GM23248 (cell line): Measurements from ENCODE around the gene PXMP2. TPM values are rescaled to one million over a fixed set of nuclear protein-coding genes. Genes with fewer than 3 reads are reported as not detected.

Experiments
- DNase-seq: peaks from one replicate; pipeline ENCODE4 v3.0.0-alpha.2; 2015
- H2AFZ ChIP-seq: fragments of 200-600 bp; sonication (generic); 2 replicates; pipeline ENCODE4 v1.6.1; 2016; ENCODE audit warnings: antibody characterized with exemption
- H3F3A ChIP-seq: fragments of 200-600 bp; sonication (generic); 2 replicates; pipeline ENCODE4 v1.6.1; 2016; ENCODE audit warnings: mild to moderate bottlenecking, antibody characterized with exemption, mixed run types; ENCODE audit not compliant: insufficient read depth
- H3K27ac ChIP-seq: fragments of 200-600 bp; sonication (generic); 2 replicates; pipeline ENCODE4 v1.5.1; 2016; ENCODE audit warnings: mild to moderate bottlenecking
- H3K27me3 ChIP-seq: fragments of 200-600 bp; sonication (generic); replicated peaks from 2 replicates; pipeline ENCODE4 v1.6.1; 2016; ENCODE audit warnings: mild to moderate bottlenecking; ENCODE audit not compliant: insufficient read depth
- H3K36me3 ChIP-seq: fragments of 200-600 bp; sonication (generic); 2 replicates; pipeline ENCODE4 v1.6.1; 2016; ENCODE audit warnings: low read depth, mild to moderate bottlenecking
- H3K4me1 ChIP-seq: fragments of 200-600 bp; sonication (generic); 2 replicates; pipeline ENCODE4 v1.6.1; 2016; ENCODE audit warnings: mild to moderate bottlenecking; ENCODE audit not compliant: insufficient read depth
- H3K4me2 ChIP-seq: fragments of 200-600 bp; sonication (generic); one replicate; pipeline ENCODE4 v1.6.1; 2016; ENCODE audit warnings: mild to moderate bottlenecking; ENCODE audit not compliant: unreplicated experiment
- H3K4me3 ChIP-seq: fragments of 200-600 bp; sonication (generic); 2 replicates; pipeline ENCODE4 v1.5.1; 2016; ENCODE audit warnings: mild to moderate bottlenecking
- H3K79me2 ChIP-seq: fragments of 200-600 bp; sonication (generic); 2 replicates; pipeline ENCODE4 v1.6.1; 2016; ENCODE audit warnings: mild to moderate bottlenecking; ENCODE audit not compliant: insufficient read depth
- H3K9ac ChIP-seq: fragments of 200-600 bp; sonication (generic); 2 replicates; pipeline ENCODE4 v1.6.1; 2016; ENCODE audit warnings: mild to moderate bottlenecking
- H3K9me2 ChIP-seq: fragments of 200-600 bp; sonication (generic); 2 replicates; pipeline ENCODE4 v1.6.1; 2016; ENCODE audit warnings: mixed run types, mild to moderate bottlenecking, moderate library complexity; ENCODE audit not compliant: insufficient read depth
- H3K9me3 ChIP-seq: fragments of 200-600 bp; sonication (generic); one replicate; pipeline ENCODE4 v1.6.1; 2017; ENCODE audit warnings: low read depth
- H4K20me1 ChIP-seq: fragments of 200-600 bp; sonication (generic); 2 replicates; pipeline ENCODE4 v1.6.0; 2016; ENCODE audit not compliant: insufficient read depth
- EZH2 ChIP-seq: fragments of 200-600 bp; sonication (generic); IDR thresholded peaks from 2 replicates; pipeline ENCODE4 v1.6.1; 2018; ENCODE audit warnings: antibody characterized with exemption, mild to moderate bottlenecking; ENCODE audit not compliant: insufficient read depth, poor library complexity, severe bottlenecking
- EZH2phosphoT487 ChIP-seq: fragments of 200-600 bp; sonication (generic); IDR thresholded peaks from 2 replicates; pipeline ENCODE4 v1.6.1; 2018; ENCODE audit warnings: antibody characterized with exemption, moderate library complexity, mild to moderate bottlenecking, low read depth; ENCODE audit not compliant: insufficient read depth
- WGBS, 2 experiments: methylation state at CpG; one replicate each; pipeline ENCODE4 v1.1.6; 2015 to 2017; ENCODE audit warnings: low lambda C conversion rate in 2 of 2, low coverage in 1 of 2; ENCODE audit errors: missing lambda C conversion rate in 2 of 2; 5-methylcytosine and 5-hydroxymethylcytosine counted together
- in situ Hi-C: fragments of 300-500 bp; cut with MboI; formaldehyde crosslinking; loops from 2 replicates; pipeline ENCODE4 v1.15.0; 2020
- polyA plus RNA-seq: library from polyadenylated mRNA; unstranded; fragments of >200 nt; fragmentation: Nextera tagmentation; extraction: Ambion mirVana; gene quantifications from 2 replicates; pipeline ENCODE4 v1.2.1, GENCODE V29; 2016
- total RNA-seq: library from RNA; depleted of rRNA; stranded (reverse); fragments of >200 nt; shearing (Covaris generic); gene quantifications from 2 replicates; pipeline ENCODE4 v1.2.3, GENCODE V29; 2014

PXMP2 gene
- total and polyA plus RNA-seq, 2 experiments from 2014 or later: 28.5 to 37.2 TPM

DNA sequence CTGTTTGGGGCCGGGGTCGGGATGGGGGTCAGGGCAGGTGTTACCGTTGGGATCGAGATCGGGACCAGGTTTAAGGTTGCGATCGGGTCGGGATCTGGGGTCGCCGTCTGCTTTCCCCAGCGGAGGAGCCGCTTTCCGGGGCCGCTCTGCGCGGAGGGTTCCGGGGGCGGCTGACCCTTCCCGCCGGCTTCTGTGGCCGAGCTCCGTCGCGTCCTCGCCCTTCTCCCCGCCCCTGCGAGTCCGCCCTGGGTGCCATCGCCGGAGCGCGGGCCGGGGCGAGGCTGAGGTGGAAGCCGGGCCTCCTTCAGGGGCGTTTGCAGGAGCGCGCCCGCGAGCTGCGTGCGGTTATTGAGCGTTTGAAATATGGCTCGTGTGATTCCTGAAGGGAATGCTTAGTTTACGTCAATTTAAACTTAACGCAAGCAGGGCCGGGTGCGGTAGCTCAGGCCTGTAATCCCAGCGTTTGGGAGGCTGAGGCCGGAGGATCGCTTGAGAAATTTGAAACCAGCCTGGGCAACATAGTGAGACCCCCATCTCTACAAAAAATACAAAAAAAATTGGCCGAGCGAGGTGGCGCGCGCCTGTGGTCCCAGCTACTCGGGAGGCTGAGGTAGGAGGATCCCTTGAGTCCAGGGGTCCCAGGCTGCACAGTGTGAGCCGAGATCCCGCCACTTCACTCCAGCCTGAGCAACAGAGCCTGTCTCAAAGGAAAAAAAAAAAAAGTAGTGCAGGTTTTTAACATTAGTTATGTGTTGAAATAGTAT is 23.9 kb downstream of the PXMP2 start:
- Histone ChIP-seq H3K79me2 (peaks cover 42% of the 10 kb centered on the region), H3K4me3 (peak overlapping the region; percentile 91), H3K9ac (peak overlapping the region; percentile 74), H3K9me3 (no peaks in the 10 kb centered on the region), H3K4me2 (peak overlapping the region; percentile 81), H3K36me3 (no peaks in the 10 kb centered on the region), H3K9me2 (no peaks in the 10 kb centered on the region), H2AFZ (peak overlapping the region; percentile 86), H3K4me1 (peaks cover 4% of the 10 kb centered on the region; the same call in 1 of the 2 replicates), H3K27me3 (no peaks in the 10 kb centered on the region), H4K20me1 (no peaks in the 10 kb centered on the region), H3K27ac (peak overlapping the region; percentile 4; the same call in 1 of the 2 replicates), H3F3A (no peaks in the 10 kb centered on the region)
- no peak for TF ChIP-seq EZH2phosphoT487
- TF ChIP-seq EZH2: no peak
- WGBS, 2 experiments: 12 to 13% methylated on average over 50 to 51 of the region's 59 CpGs
- peak; percentile 67 for DNase-seq
- in situ Hi-C loops: no loop called here

DNA sequence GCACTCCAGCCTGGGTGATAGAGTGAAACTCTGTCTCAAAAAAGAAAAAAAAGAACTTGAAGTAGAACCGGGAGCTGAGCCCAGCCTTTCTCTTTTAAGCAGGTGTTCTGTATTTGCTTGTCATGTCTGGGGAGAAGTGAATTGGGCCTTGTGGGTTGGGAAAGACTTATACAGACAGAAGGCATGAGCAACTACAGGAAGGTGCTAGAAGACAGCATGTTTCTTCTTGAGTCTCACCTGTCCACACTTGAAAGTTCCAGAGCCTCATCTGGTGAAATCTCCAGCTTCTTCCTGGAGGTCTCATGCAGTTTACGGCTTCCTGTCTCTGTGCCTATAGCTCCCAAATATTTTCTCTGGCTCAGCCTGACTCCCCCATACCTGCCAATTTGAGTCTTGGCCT is 25.7 kb downstream of the PXMP2 start:
- Histone ChIP-seq H3K9me2 (no peaks in the 10 kb centered on the region), H3K4me2 (no peak overlapping the region), H3K36me3 (no peaks in the 10 kb centered on the region), H2AFZ (no peak overlapping the region), H3F3A (no peaks in the 10 kb centered on the region), H3K27me3 (no peaks in the 10 kb centered on the region), H3K79me2 (peaks cover 42% of the 10 kb centered on the region), H3K4me1 (peaks cover 4% of the 10 kb centered on the region; the same call in 1 of the 2 replicates), H3K9ac (no peak overlapping the region), H3K4me3 (no peak overlapping the region), H3K9me3 (no peaks in the 10 kb centered on the region), H3K27ac (no peak overlapping the region), H4K20me1 (no peaks in the 10 kb centered on the region)
- TF ChIP-seq EZH2 (no peak), EZH2phosphoT487 (no peak)
- in situ Hi-C loops: no loop called here
- 71 to 75% methylated on average over 2 of the region's 2 CpGs for WGBS, 2 experiments
- no peak for DNase-seq

- in situ Hi-C loops: no loop called here
- DNase-seq: no peak
- Histone ChIP-seq H3K79me2 (peaks cover 47% of the 10 kb centered on the region), H3K9me3 (no peaks in the 10 kb centered on the region), H3K27ac (no peak overlapping the region), H3K4me1 (no peaks in the 10 kb centered on the region; the same call in 1 of the 2 replicates), H2AFZ (no peak overlapping the region), H3K9ac (no peak overlapping the region), H3K4me2 (no peak overlapping the region), H3K36me3 (no peaks in the 10 kb centered on the region), H3F3A (no peaks in the 10 kb centered on the region), H3K27me3 (no peaks in the 10 kb centered on the region), H3K9me2 (no peaks in the 10 kb centered on the region), H4K20me1 (no peaks in the 10 kb centered on the region), H3K4me3 (no peak overlapping the region)
- no peak for TF ChIP-seq EZH2
- TF ChIP-seq EZH2phosphoT487: no peak
- 86 to 88% methylated on average over 9 of the region's 9 CpGs for WGBS, 2 experiments
These were observed 28.5 kb downstream of the PXMP2 start for GRCh38 chr12:132715874-132716273.

GRCh38 chr12:132716356-132716755 is 29.0 kb downstream of the PXMP2 start:
- Histone ChIP-seq H3K4me1 (no peaks in the 10 kb centered on the region; the same call in 1 of the 2 replicates), H3K4me3 (no peak overlapping the region), H3K9me2 (no peaks in the 10 kb centered on the region), H4K20me1 (no peaks in the 10 kb centered on the region), H3K36me3 (0 out of 2 replicates have a peak, but pooled peaks cover 3% of the 10 kb centered on the region), H3F3A (no peaks in the 10 kb centered on the region), H3K9me3 (no peaks in the 10 kb centered on the region), H3K27ac (no peak overlapping the region), H3K79me2 (peaks cover 48% of the 10 kb centered on the region), H3K9ac (no peak overlapping the region), H3K27me3 (no peaks in the 10 kb centered on the region), H2AFZ (no peak overlapping the region), H3K4me2 (no peak overlapping the region)
- in situ Hi-C loops: no loop called here
- TF ChIP-seq EZH2phosphoT487 (no peak), EZH2 (no peak)
- no peak for DNase-seq
- 80% methylated on average over 11 of the region's 11 CpGs for WGBS, 2 experiments
